HG03521 (cell line): ENCODE measurements around the gene DDX39B.
"Not testable (repeated sequence)": the region's sequence is repeated elsewhere in the genome, so short reads cannot be mapped to it uniquely, and the experiment has no call there.

Experiments
- ATAC-seq: cut with Tn5 transposase; IDR thresholded peaks from one replicate; pipeline ENCODE4 v1.9.1; 2021; ENCODE audit warnings: mild to moderate bottlenecking, moderate library complexity; ENCODE audit not compliant: unreplicated experiment

Gene DDX39B

GRCh38 chr6:31489086-31489485 lies 52.7 kb downstream of the DDX39B start:
- no peak for ATAC-seq

GRCh38 chr6:31487674-31488073 lies 54.1 kb downstream of the DDX39B start:
- not testable (repeated sequence) for ATAC-seq

- ATAC-seq = not testable (repeated sequence)
Observed at GRCh38 chr6:31486065-31486837, 55.6 kb downstream of the DDX39B start.

- ATAC-seq = no peak
Observed at GRCh38 chr6:31485055-31485454, 56.7 kb downstream of the DDX39B start.

DNA sequence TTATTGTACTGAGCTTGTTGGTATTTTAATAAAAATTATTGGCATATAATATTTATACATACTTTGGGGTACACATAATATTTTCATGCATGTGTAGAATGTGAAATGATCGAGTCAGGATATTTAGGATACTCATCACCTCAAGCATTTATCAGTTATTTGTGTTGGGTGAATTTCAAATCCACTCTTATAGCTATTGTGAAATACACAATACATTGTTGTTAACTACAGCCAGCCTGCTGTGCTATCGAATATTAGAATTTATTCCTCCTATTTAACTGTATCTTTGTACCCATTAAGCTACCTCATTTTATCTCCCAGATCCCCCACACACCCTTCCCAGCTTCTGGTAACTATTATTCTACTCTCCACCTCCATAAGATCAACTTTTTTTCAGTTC lies 58.4 kb downstream of the DDX39B start:
- ATAC-seq = no peak

DNA sequence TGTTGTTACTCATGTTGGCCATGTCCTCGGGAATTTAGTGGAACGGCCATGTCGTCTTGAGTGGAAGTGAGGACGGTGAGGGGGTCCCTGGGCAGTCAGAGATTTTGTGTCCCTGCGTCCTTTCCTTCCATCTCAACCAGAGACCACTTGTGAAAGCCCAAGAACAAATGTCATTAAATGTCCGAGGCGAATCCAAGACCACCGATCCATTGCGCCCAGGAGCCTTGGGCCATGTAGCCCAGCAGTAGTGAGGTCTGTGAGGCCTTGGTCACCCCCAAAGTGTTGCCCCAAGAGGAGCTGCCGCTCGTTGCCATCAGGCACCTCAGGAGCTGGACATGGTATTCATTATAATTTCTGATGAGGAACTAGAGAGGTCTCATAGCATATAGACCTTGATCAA lies 61.2 kb downstream of the DDX39B start:
- ATAC-seq = no peak
